Activated B cell treated with CpG ODN at 0.5 μM for 24 hours (primary cell): ENCODE results near the gene PRH1. TPM values are rescaled to one million over a fixed set of nuclear protein-coding genes. Genes with fewer than 3 reads are reported as not detected.

Experiments used
- ATAC-seq: fragments of 200-7000 bp; cut with Tn5 transposase; one replicate; pipeline ENCODE4 v1.10.0; 2021; ENCODE audit warnings: low read depth, mild to moderate bottlenecking, moderate library complexity
- CTCF ChIA-PET: fragments of 350-600 bp; sonication (Branson Sonifier 250); formaldehyde crosslinking; loops from one replicate; lab custom pipeline; 2021; ENCODE audit warnings: antibody characterized with exemption; lab: Charles Lee
- POLR2A ChIA-PET: fragments of 350-600 bp; sonication (Branson Sonifier 250); formaldehyde crosslinking; loops from one replicate; lab custom pipeline; 2021; ENCODE audit warnings: antibody characterized with exemption; lab: Charles Lee
- DNase-seq: peaks from one replicate; pipeline ENCODE4 v3.0.0; 2022
- H3K27ac Mint-ChIP-seq: one replicate; pipeline ENCODE4 v1.8.0; 2020; ENCODE audit warnings: mixed read lengths
- H3K27me3 Mint-ChIP-seq: one replicate; pipeline ENCODE4 v1.8.0; 2021; ENCODE audit warnings: mixed read lengths
- H3K36me3 Mint-ChIP-seq: one replicate; pipeline ENCODE4 v1.8.0; 2021; ENCODE audit warnings: low read depth, mixed read lengths
- H3K4me1 Mint-ChIP-seq: one replicate; pipeline ENCODE4 v1.8.0; 2021; ENCODE audit warnings: mixed read lengths
- H3K4me3 Mint-ChIP-seq: one replicate; pipeline ENCODE4 v1.8.0; 2020; ENCODE audit warnings: mild to moderate bottlenecking, mixed read lengths
- H3K9me3 Mint-ChIP-seq: one replicate; pipeline ENCODE4 v1.8.0; 2020; ENCODE audit warnings: mixed read lengths
- CTCF ChIP-seq: fragments of 200-600 bp; IDR thresholded peaks from one replicate; pipeline ENCODE4 v1.8.0; 2022; ENCODE audit warnings: antibody characterized with exemption, mild to moderate bottlenecking
- intact Hi-C: fragments of 100-400 bp; cut with micrococcal nuclease; formaldehyde crosslinking; loops from one replicate; pipeline ENCODE4 v1.15.1; 2024
- total RNA-seq: library from RNA; stranded (reverse); gene quantifications from 2 replicates; pipeline ENCODE4 v1.2.3, GENCODE V29; 2022

Gene PRH1
- 27.6 and 35.2 TPM in 2 replicates for total RNA-seq

DNA sequence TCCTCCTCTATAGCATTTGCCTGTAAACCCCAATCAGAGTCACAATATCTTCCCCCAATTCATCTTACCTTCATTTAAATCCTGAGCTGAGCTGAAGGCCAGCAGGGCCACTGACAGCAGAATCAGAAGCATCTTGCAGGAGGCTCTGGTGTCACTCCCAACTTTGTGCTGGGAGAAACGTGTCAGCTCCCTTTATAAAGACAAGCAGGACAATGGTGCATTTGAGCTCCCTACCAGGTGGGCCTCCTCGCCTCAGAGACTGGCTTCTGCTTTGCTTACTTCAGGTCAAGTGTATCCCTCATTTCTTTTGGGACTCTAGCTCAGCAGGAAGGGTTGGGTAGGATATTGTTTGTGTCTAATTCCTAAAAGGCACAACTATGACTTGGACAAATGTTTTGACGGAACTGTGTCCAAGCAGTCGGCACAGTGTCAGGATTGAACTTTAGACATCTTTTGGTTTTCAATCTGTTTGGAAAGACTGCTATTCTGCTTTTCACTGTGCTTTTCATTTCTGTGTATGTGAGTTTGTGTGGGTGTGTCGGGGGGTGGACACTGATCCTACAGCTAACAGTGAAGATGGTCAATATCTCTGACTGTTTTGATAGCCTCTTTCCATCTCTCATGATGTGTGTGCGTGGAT, at the start of gene PRH1:
Gene PRH1 (minus strand): TSS at position 170 of the 640 bp plus-strand sequence. CDS start 38 bp downstream, at position 132.
- ChIA-PET CTCF (no interaction called here), POLR2A (no interaction called here)
- no peaks in the 10 kb centered on the region for H3K9me3 Mint-ChIP-seq
- TF ChIP-seq CTCF, result no peak
- no peaks in the 10 kb centered on the region for H3K4me1 Mint-ChIP-seq
- intact Hi-C loops, result no loop called here
- peaks cover 7% of the 10 kb centered on the region for H3K36me3 Mint-ChIP-seq
- no peak within 1 kb of the TSS for H3K27ac Mint-ChIP-seq
- no peaks in the 10 kb centered on the region for H3K27me3 Mint-ChIP-seq
- H3K4me3 Mint-ChIP-seq, result no peak within 1 kb of the TSS
- ATAC-seq, result no peak
- no peak for DNase-seq

DNA sequence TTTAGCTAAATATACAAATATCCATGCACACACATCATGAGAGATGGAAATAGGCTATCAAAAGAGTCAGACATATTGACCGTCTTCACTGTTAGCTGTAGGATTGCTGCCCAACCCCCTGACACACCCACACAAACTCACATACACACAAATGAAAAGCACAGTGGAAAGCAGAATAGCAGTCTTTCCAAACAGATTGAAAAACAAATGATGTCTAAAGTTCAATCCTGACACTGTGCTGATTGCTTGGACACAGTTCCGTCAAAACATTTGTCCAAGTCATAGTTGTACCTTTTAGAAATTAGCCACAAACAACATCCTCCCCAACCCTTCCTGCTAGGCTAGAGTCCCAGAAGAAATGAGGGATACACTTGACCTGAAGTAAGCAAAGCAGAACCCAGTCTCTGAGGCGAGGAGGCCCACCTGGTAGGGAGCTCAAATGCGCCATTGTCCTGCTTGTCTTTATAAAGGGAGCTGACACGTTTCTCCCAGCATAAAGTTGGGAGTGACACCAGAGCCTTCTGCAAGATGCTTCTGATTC, 44.8 kb upstream of the PRH1 start, which contains the start of gene PRH2:
Gene PRH2 (plus strand): TSS at position 491 of the 541 bp plus-strand sequence. CDS start 38 bp downstream, at position 529.
- no peak within 1 kb of the TSS for H3K27ac Mint-ChIP-seq
- no peaks in the 10 kb centered on the region for H3K27me3 Mint-ChIP-seq
- DNase-seq (no peak), ATAC-seq (no peak)
- ChIA-PET CTCF (no interaction called here), POLR2A (no interaction called here)
- no peak within 1 kb of the TSS for H3K4me3 Mint-ChIP-seq
- intact Hi-C loops, result no loop called here
- H3K36me3 Mint-ChIP-seq, result no peaks in the 10 kb centered on the region
- no peak for TF ChIP-seq CTCF
- H3K4me1 Mint-ChIP-seq, result no peaks in the 10 kb centered on the region
- H3K9me3 Mint-ChIP-seq, result no peaks in the 10 kb centered on the region

DNA sequence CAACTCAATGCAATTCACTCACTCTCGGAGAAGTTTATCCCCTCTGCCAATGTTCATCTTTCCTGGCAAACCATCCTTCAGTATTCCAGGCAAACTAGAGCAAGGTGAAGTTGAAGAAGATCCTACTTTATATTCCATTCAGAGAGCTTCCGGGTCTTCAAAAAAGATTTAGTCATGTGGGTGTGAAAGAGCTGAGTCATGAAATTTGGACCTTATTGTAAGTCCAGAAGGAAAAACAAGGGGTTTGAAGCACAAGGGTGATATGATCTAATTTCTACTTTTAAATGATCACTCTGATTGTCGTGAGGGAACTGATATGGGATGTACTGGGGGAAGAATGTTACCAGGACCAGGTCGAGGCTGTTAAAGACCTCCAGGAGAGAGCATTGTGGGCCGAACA, 42.2 kb upstream of the PRH1 start:
- intact Hi-C loops, result no loop called here
- POLR2A ChIA-PET, result no interaction called here

DNA sequence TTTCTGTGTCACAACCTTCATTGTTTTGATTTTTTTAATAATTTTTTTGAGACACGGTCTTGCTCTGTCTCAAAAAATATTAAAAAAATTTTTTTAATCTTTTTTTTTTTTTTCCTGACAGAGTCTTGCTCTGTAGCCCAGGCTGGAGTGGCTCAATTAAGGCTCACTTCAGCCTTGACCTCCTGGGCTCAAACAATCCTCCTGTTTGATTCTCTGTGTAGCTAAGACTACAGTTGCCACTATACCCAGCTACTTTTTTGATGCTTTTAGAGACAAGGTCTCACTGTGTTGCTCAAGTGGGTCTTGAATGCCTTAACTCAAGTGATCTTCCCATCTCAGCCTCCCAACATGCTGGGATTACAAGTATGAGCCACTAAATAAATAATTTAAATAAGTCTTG, 35.8 kb upstream of the PRH1 start:
- intact Hi-C loops, result no loop called here
- ATAC-seq (no peak), DNase-seq (no peak)
- Mint-ChIP-seq H3K27me3 (no peaks in the 10 kb centered on the region), H3K4me3 (no peak overlapping the region), H3K4me1 (no peaks in the 10 kb centered on the region), H3K9me3 (no peaks in the 10 kb centered on the region), H3K36me3 (no peaks in the 10 kb centered on the region), H3K27ac (no peak overlapping the region)
- ChIA-PET CTCF (no interaction called here), POLR2A (no interaction called here)
- no peak for TF ChIP-seq CTCF

More for the DNA sequence above, 42.2 kb upstream of the PRH1 start:
- Mint-ChIP-seq H3K27ac (no peak overlapping the region), H3K4me3 (no peak overlapping the region), H3K9me3 (no peaks in the 10 kb centered on the region), H3K36me3 (no peaks in the 10 kb centered on the region), H3K27me3 (no peaks in the 10 kb centered on the region), H3K4me1 (no peaks in the 10 kb centered on the region)
- CTCF ChIA-PET, result no interaction called here
- no peak for DNase-seq
- no peak for ATAC-seq
- TF ChIP-seq CTCF, result no peak

- Mint-ChIP-seq H3K27me3 (no peaks in the 10 kb centered on the region), H3K27ac (no peak overlapping the region), H3K4me3 (no peak overlapping the region), H3K36me3 (peaks cover 6% of the 10 kb centered on the region), H3K9me3 (peaks cover 3% of the 10 kb centered on the region), H3K4me1 (no peaks in the 10 kb centered on the region)
- POLR2A ChIA-PET, result no interaction called here
- intact Hi-C loops, result no loop called here
- CTCF ChIA-PET, result no interaction called here
- TF ChIP-seq CTCF, result no peak
- ATAC-seq (no peak), DNase-seq (no peak)
Measured at GRCh38 chr12:10910380-10910779, 26.3 kb upstream of the PRH1 start.
